Thyroid gland (tissue), 4 donors: ENCODE data around the gene SURF1. TPM values are rescaled to one million over a fixed set of nuclear protein-coding genes. Genes with fewer than 3 reads are reported as not detected.

Source experiments
- DNase-seq, 2 donors: peaks; one replicate each; pipeline ENCODE4 v3.0.0-alpha.2; 2019
- H3K27ac ChIP-seq, 3 donors: fragments of 200-600 bp; sonication (generic); 1 replicate in 2 of 3; 2 replicates in 1 of 3; pipeline ENCODE4 v1.5.1; 2016 to 2019; ENCODE audit warnings: mild to moderate bottlenecking in 1 of 3, moderate library complexity in 1 of 3
- H3K27me3 ChIP-seq: fragments of 200-600 bp; sonication (generic); one replicate; pipeline ENCODE4 v1.5.1; 2019
- H3K36me3 ChIP-seq, 2 donors: fragments of 200-600 bp; sonication (generic); one replicate each; pipeline ENCODE4 v1.5.1; 2016 to 2019
- H3K4me1 ChIP-seq, 2 donors: fragments of 200-600 bp; sonication (generic); one replicate each; pipeline ENCODE4 v1.5.1; 2017 to 2019
- H3K4me3 ChIP-seq, 3 donors: fragments of 200-600 bp; sonication (generic); replicated peaks in 1 of 3; 1 replicate in 2 of 3; 2 replicates in 1 of 3; pipeline ENCODE4 v1.5.1; 2016; ENCODE audit warnings: mild to moderate bottlenecking in 1 of 3
- H3K9me3 ChIP-seq: fragments of 200-600 bp; sonication (generic); one replicate; pipeline ENCODE4 v1.5.1; 2017
- CTCF ChIP-seq, 6 experiments: fragments of 200-600 bp in 3 of 6; fragments of 450-650 bp in 3 of 6; sonication (generic) in 3 of 6; IDR thresholded peaks; one replicate each; pipeline ENCODE4 v1.5.1; 2016 to 2019; ENCODE audit warnings: antibody characterized with exemption in 6 of 6, mild to moderate bottlenecking in 2 of 6, inconsistent platforms in 1 of 6, moderate library complexity in 1 of 6
- POLR2A ChIP-seq, 2 donors: fragments of 450-650 bp; IDR thresholded peaks; one replicate each; pipeline ENCODE4 v1.6.1; 2017; ENCODE audit warnings: antibody characterized with exemption in 2 of 2, mild to moderate bottlenecking in 2 of 2, moderate library complexity in 1 of 2
- WGBS, 2 donors: methylation state at CpG; one replicate each; pipeline ENCODE4 v1.1.5; 2017; 5-methylcytosine and 5-hydroxymethylcytosine counted together
- intact Hi-C: fragments of 100-400 bp; cut with DNase I; formaldehyde crosslinking; loops from one replicate; pipeline ENCODE4 v1.15.1; 2023
- total RNA-seq, 4 donors: library from RNA; depleted of rRNA; stranded (reverse); fragments of >200 nt; gene quantifications; one replicate each; pipeline ENCODE4 v1.2.3, GENCODE V29; 2016

SURF1 gene
- total RNA-seq, 4 donors from 2014 or later: 51.5 to 82.7 (median 64.7) TPM

DNA sequence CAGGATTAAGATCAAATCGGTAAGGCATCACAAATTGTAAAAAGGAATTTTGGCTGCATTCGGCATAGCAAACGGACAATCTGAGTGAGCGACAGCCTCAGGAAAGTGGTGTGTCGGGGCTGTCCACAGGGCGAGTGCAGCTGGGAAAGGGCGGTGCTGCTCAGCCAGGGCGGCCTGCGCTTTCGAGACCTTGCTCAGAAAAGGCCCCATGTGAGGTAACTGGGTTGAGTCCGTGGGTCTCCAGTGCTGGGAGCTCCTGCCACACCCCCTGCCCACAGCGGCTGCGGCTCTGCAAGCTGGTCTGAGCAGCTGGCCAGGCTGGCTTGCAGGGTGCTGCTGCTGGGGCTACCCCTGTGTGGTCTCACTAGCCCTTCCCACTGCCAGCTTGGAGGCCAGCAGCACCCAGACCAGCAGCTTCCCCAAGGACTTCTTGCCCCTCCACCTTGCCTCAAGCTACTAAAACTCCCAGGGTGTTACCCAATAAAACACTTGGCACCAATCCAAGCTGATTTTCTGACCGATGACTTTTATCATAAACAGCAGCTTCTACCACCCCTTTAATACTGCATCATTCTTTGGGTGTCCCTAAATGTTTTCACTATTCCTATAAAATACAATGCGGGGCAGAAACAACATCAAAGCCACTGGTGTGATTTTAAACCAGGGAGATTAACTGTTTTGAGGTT, 6.2 kb upstream of the SURF1 start:
- Histone ChIP-seq H3K27ac (no peak overlapping the region), H3K9me3 (no peaks in the 10 kb centered on the region), H3K36me3 (peaks cover 56 to 63% of the 10 kb centered on the region in 2 donors), H3K4me1 (peaks cover 2 to 7% of the 10 kb centered on the region in 2 donors), H3K4me3 (no peak overlapping the region), H3K27me3 (no peaks in the 10 kb centered on the region)
- DNase-seq: no peak
- no peak for TF ChIP-seq POLR2A (IDR thresholded peaks at IDR 0.05)
- TF ChIP-seq CTCF (IDR thresholded peaks at IDR 0.05): no peak
- intact Hi-C loops: no loop called here
- 93 to 96% methylated on average over 12 to 13 of the region's 15 CpGs for WGBS, 2 donors

DNA sequence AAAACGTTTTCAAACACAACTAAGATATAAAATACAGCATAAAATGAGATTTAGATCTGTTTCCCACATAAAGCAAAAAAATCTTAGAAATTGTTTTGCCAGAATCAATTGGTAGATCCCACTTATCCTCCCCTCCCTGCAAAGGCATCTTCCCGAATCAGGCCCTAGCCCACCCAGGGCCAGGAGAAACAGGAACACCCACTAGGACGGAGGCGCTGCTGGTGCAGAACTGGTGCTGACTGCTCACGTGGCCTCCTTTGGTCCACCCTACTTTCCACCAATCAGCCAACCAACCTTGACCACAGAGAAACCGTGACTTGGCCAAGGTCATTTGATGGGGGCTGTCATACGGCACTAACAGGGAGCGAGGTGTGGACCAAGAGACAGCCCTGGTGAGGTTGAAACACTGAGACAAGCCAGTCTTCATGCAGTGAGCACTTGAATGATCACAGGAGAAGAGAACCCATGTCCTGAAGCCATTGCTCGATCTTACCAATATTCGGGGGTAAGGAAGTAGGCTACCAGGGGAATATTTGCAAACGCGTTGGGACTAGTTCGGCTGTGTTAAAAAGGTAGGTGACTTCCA, 5.3 kb upstream of the SURF1 start:
- TF ChIP-seq CTCF (IDR thresholded peaks at IDR 0.05) (no peak), POLR2A (IDR thresholded peaks at IDR 0.05) (no peak)
- Histone ChIP-seq H3K36me3 (peaks cover 49 to 57% of the 10 kb centered on the region in 2 donors), H3K27me3 (no peaks in the 10 kb centered on the region), H3K27ac (no peak overlapping the region), H3K9me3 (no peaks in the 10 kb centered on the region), H3K4me3 (no peak overlapping the region), H3K4me1 (peaks cover 9 to 13% of the 10 kb centered on the region in 2 donors)
- DNase-seq: no peak
- intact Hi-C loops: no loop called here
- WGBS, 2 donors: 87 to 91% methylated on average over 13 of the region's 13 CpGs

DNA sequence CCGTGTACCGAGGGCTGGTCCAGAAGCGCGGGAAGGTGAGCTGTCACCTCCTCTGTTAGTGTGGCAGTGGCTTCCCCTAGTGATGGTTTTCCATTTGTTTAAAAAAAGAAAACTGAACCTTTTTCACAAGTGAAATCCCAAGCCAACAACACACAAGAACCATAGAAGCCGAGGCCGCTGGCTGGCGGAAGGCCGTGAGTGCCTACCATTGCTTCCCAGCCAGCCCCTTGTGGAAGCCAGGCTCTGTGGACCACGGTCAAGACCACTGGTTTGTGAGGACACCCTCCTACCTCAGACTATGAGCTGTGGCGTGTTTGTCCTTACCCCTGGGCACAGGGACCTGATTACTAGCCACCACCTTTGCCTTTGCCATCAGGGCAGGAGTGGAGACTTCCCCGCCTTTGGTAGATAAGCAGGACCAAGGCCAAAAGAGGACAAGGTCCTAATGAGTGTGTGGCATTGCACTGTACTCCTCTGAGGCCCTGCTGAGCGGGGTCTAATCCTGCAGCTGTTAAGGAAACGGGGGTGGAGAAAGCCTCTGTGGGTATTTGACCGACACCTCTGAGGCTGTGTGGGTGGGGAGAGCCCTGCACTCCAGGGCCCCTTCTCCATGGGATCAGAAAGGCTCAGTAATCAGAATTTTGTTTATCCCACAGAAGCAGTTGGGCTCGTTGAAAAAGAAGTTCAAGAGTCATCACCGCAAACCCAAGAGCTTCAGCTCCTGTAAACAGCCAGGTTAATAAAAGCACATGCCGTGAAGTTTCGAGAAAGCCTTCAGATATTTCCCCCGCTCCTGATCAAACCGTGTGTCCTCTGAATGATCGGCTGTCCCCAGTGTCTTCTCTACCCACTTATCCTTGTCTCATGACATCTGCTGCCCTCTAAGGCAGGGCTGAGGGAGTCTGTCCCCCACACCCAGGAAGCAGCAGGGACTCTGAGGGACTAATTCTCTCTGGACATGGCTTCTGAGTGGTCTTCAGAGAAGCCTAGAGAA, 4.4 kb upstream of the SURF1 start:
- H3K4me1 ChIP-seq: peaks cover 12 to 14% of the 10 kb centered on the region in 2 donors
- 83 to 87% methylated on average over 18 to 21 of the region's 21 CpGs for WGBS, 2 donors
- intact Hi-C loops: no loop called here
- no peaks in the 10 kb centered on the region for H3K9me3 ChIP-seq
- peaks cover 40 to 49% of the 10 kb centered on the region in 2 donors for H3K36me3 ChIP-seq
- H3K4me3 ChIP-seq: no peak overlapping the region
- H3K27ac ChIP-seq: no peak overlapping the region
- no peak for TF ChIP-seq CTCF (IDR thresholded peaks at IDR 0.05)
- DNase-seq: no peak
- H3K27me3 ChIP-seq: no peaks in the 10 kb centered on the region

DNA sequence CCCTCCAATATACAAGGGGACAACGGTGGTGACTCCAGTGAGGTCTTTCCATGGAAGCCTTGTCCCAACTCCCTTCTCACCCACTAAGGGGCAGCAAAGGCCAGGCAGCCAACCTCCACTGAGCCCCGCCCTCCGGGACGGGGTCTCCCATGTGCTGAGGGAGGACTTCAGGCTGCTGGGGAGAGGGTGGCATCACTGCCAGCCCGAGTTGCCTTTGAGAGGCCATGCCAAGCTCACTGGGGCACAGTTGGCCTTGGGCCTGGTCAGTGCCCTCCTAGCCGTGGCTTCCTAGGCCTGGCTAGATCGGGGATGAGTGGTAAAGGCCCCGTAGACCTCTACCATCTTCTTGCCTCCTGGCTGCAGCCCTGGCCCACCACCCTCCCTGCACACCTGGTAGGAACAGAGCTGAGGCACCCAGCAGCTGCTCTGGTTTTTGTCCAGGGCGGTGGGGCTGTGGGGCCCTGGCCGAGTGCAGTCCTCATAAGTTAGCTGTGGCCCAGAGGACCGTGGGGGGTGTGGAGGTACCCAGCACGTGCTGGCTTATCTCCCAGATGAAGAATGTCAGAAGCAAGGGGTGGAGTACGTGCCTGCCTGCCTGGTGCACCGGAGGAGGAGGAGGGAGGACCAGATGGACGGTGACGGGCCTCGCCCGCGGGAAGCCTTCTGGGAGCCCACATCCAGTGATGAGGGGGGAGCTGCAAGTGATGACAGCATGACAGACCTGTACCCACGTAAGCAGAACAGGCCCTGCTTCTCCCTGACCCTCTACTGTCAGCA, 3.3 kb upstream of the SURF1 start:
- H3K4me1 ChIP-seq: peaks cover 17 to 22% of the 10 kb centered on the region in 2 donors
- intact Hi-C loops: loop anchor here (10.0 kb wide), 2 partner anchors 125 to 325 kb away; partner anchors contain the start of gene GTF3C5
- H3K27me3 ChIP-seq: no peaks in the 10 kb centered on the region
- no peak overlapping the region for H3K4me3 ChIP-seq
- no peaks in the 10 kb centered on the region for H3K9me3 ChIP-seq
- H3K27ac ChIP-seq: no peak overlapping the region
- peaks cover 30 to 37% of the 10 kb centered on the region in 2 donors for H3K36me3 ChIP-seq
- TF ChIP-seq CTCF (IDR thresholded peaks at IDR 0.05) (peak in 1 of 6 experiments; percentile 8), POLR2A (IDR thresholded peaks at IDR 0.05) (no peak)
- 69 to 83% methylated on average over 16 of the region's 20 CpGs for WGBS, 2 donors
- DNase-seq: no peak
